Progenitor cell of endocrine pancreas (in vitro differentiated cells): ENCODE data around the gene SP3. TPM values are rescaled to one million over a fixed set of nuclear protein-coding genes. Genes with fewer than 3 reads are reported as not detected.

Experiments
- DNase-seq: peaks from one replicate; pipeline ENCODE4 v3.0.0; 2021; ENCODE audit warnings: low spot score; ENCODE audit not compliant: unreplicated experiment
- H3K27ac Mint-ChIP-seq: 2 replicates; pipeline ENCODE4 v1.8.0; 2021; ENCODE audit warnings: mild to moderate bottlenecking, moderate library complexity, mixed read lengths
- H3K27me3 Mint-ChIP-seq: 2 replicates; pipeline ENCODE4 v1.8.0; 2021; ENCODE audit warnings: mixed read lengths
- H3K36me3 Mint-ChIP-seq: 2 replicates; pipeline ENCODE4 v1.8.0; 2022; ENCODE audit warnings: mixed read lengths; ENCODE audit not compliant: insufficient read depth
- H3K4me1 Mint-ChIP-seq: 2 replicates; pipeline ENCODE4 v1.8.0; 2021; ENCODE audit warnings: low read depth, mixed read lengths
- H3K4me3 Mint-ChIP-seq: 2 replicates; pipeline ENCODE4 v1.8.0; 2021; ENCODE audit warnings: low read depth, mild to moderate bottlenecking, moderate library complexity, mixed read lengths
- H3K9me3 Mint-ChIP-seq: 2 replicates; pipeline ENCODE4 v1.8.0; 2021; ENCODE audit warnings: low read depth, mixed read lengths
- CTCF ChIP-seq: fragments of 200-600 bp; sonication (generic); IDR thresholded peaks from one replicate; pipeline ENCODE4 v1.5.0; 2021; ENCODE audit warnings: antibody characterized with exemption, mild to moderate bottlenecking; ENCODE audit not compliant: unreplicated experiment
- total RNA-seq: library from RNA; stranded (reverse); gene quantifications from 2 replicates; pipeline ENCODE4 v1.2.1, GENCODE V29; 2021

The SP3 gene
- total RNA-seq, 1 donor from 2014 or later, result 96.9 TPM

- Mint-ChIP-seq H3K4me3 (no peak overlapping the region), H3K4me1 (peaks cover 25% of the 10 kb centered on the region), H3K9me3 (no peaks in the 10 kb centered on the region), H3K36me3 (no peaks in the 10 kb centered on the region), H3K27ac (no peak overlapping the region), H3K27me3 (no peaks in the 10 kb centered on the region)
- DNase-seq, result no peak
- no peak for TF ChIP-seq CTCF
Measured at GRCh38 chr2:173969886-173970285, 4.7 kb upstream of the SP3 start.

- H3K4me3 Mint-ChIP-seq, result no peak overlapping the region
- no peaks in the 10 kb centered on the region for H3K9me3 Mint-ChIP-seq
- no peak for TF ChIP-seq CTCF
- H3K27ac Mint-ChIP-seq, result no peak overlapping the region
- H3K27me3 Mint-ChIP-seq, result no peaks in the 10 kb centered on the region
- H3K36me3 Mint-ChIP-seq, result no peaks in the 10 kb centered on the region
- DNase-seq, result no peak
- H3K4me1 Mint-ChIP-seq, result peaks cover 25% of the 10 kb centered on the region
Measured at GRCh38 chr2:173968551-173968950, 3.4 kb upstream of the SP3 start.

- Mint-ChIP-seq H3K36me3 (no peaks in the 10 kb centered on the region), H3K27ac (peak overlapping the region; percentile 99), H3K4me1 (peaks cover 36% of the 10 kb centered on the region), H3K9me3 (no peaks in the 10 kb centered on the region), H3K4me3 (peak overlapping the region; percentile 97), H3K27me3 (no peaks in the 10 kb centered on the region)
- TF ChIP-seq CTCF, result no peak
- DNase-seq, result no peak
Measured at GRCh38 chr2:173966274-173967098, 1.3 kb upstream of the SP3 start.

GRCh38 chr2:173964565-173965371 lies 405 bp downstream of the SP3 start:
- peak; percentile 74 for DNase-seq
- Mint-ChIP-seq H3K36me3 (peaks cover 11% of the 10 kb centered on the region), H3K4me1 (peaks cover 30% of the 10 kb centered on the region), H3K27me3 (no peaks in the 10 kb centered on the region), H3K9me3 (no peaks in the 10 kb centered on the region), H3K27ac (peak overlapping the region; percentile 99), H3K4me3 (peak overlapping the region; percentile 97)
- no peak for TF ChIP-seq CTCF

- Mint-ChIP-seq H3K27me3 (no peaks in the 10 kb centered on the region), H3K36me3 (peaks cover 14% of the 10 kb centered on the region), H3K4me1 (peaks cover 31% of the 10 kb centered on the region), H3K4me3 (peak overlapping the region; percentile 74), H3K27ac (peak overlapping the region; percentile 88), H3K9me3 (no peaks in the 10 kb centered on the region)
- DNase-seq, result peak; percentile 81
- TF ChIP-seq CTCF, result no peak
Measured at GRCh38 chr2:173963817-173964564, 1.2 kb downstream of the SP3 start.
